COLO829 (cell line): ENCODE data around the gene KIF6.
"Not testable (repeated sequence)": the region's sequence is repeated elsewhere in the genome, so short reads cannot be mapped to it uniquely, and the experiment has no call there.

Experiments
- DNase-seq: peaks from one replicate; pipeline ENCODE4 v3.0.0; 2012; ENCODE audit warnings: low spot score

Gene KIF6

GRCh38 chr6:39707962-39708683 is 17.1 kb downstream of the KIF6 start:
- DNase-seq: no peak

DNA sequence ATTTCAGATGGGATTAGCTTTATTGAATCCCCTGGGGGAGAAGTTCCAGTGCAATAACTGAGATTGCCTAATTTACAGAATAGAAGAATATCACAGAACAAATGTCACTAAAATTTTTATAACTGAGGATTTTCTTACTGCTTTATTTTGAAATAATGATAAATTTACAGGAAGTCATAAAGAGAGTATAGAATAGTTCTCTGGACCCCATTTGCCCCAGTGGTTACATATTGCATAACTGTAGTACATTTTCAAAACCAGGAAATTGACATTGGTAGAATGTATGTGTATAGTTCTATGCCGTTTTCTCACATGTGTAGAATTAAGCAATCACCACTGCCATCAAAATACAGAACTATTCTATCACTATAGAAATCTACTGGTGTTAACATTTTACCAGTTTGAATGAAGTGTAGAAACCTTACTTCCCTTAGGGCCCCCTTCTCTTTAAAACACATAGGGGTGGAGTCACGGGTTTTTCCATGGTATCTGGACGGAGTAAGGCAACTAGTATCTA is 18.3 kb downstream of the KIF6 start:
- DNase-seq: no peak

DNA sequence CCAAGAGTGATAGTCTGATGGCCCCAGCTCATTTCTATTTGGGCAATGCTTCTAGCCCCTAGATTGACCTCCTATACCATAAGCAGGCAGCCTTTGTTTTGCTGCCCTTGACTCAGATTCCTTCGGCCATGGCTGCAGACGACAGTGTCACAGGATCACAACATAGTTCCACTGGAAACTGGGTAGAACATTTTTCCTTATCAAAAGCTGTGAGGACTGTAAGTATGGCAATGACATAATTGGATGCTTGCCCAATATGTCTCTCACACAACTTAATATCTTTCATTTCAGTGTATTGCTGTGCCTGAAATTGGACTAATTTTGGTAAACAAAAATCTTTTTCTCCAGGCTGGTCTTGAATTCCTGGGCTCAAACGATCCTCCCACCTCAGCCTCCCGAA is 22.9 kb downstream of the KIF6 start:
- DNase-seq: no peak

- no peak for DNase-seq
Measured at GRCh38 chr6:39700362-39700761, 24.8 kb downstream of the KIF6 start.

GRCh38 chr6:39698789-39699188 is 26.4 kb downstream of the KIF6 start:
- DNase-seq: no peak

DNA sequence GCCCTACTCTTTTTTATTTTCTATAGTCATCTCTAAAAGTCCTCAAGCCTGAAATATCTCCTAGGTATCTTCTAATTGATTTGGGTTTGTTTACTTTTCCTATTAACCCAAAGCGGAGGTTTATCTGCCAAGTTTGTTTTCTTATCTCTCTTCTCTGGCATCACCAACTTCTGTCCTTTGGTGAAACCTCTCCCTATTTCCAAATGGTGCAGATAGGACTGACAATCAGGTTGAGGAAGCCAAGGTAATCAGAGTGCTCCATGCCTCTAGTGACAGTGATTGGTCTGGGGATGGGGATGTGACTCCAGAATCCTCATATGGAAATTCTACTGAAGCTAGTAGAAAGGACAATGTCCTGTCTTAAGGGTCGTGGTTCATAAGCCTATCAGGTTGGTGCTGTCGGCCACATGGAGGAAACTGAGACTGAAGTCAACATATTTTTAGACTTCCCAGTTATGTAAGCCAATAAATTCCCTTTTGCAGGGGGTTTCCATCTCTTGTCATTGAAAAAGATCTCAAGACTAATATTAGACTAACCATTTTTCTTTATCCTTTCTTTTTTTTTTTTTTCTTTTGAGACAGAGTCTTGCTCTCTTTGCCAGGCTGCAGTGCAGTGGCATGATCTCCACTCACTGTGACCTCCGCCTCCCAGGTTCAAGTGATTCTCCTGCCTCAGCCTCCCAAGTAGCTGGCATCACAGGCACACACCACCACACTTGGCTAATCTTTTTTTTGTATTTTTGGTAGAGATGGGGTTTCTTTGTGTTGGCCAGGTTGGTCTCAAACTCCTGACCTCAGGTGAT is 28.0 kb downstream of the KIF6 start:
- DNase-seq: no peak

DNA sequence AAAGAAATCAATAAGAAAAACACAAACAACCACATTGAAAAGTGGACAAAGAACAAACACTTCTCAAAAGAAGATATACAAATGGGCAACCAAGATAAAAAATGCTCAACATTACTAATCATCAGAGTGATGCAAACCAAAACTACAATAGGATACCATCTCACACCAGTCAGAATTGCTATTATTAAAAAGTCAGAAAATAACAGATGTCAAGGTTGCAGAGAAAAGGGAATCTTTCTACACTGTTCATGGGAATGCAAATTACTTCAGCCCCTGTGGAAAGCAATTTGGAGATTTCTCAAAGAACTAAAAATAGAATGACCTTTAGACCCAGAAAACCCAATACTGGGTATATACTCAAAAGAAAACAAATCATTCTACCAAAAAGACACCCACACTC is 29.8 kb downstream of the KIF6 start:
- no peak for DNase-seq

DNA sequence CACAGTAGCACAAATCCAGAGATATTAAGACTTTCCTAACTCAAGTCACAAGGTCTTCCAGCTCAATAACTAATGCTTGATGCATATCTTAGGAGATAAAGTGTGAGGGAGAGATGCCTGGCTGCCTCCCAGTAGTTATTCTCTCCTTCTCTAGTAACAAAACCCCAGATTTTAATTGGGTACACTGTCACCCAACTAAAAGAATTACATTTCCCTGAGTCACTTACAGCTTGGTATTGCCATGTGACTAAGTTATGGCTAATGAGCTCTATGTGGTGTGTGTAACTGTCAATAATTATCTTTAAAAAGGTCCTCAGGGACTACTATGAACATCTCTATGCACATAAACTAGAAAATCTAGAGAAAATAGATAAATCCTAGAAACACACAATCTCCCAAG is 32.0 kb downstream of the KIF6 start:
- DNase-seq: no peak

DNA sequence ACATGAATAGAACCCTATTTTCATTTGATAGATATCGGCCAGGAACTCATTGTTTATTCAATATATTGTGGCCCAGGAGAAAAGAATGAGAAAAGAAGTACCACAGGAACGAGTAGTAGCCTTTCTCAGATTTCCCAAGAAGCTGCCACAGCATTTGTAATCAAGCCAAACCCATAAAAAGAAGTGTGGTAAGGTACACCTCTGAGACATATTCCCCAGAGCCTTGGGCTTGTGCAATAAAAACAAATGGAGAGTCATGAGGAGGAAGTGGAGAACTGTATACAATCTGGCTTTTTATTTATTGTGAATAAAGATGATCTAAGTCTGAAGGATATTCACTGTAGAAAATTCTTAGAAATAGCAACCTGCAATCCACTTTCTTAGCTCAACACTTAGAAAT is 36.7 kb downstream of the KIF6 start:
- peak; percentile 57 for DNase-seq

DNA sequence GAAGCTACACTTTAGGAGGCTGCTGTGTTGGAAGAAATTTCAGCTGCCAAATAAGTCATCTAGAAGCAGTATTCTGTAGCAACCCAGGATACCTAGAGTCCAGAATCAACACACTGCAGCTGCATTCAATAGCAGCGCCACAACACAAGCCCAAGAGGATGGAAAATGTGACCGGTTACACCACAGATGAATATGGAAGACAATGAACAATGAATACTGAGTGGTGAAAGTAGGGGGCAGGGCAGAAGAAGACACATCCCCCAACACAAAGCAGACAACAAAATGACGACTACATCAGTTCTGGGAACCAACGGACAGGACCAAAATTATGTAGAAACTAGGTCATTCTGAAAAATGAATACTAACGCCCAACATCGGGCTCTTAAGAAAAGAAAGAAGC is 38.2 kb downstream of the KIF6 start:
- DNase-seq: peak; percentile 46

GRCh38 chr6:39685938-39686337 is 39.3 kb downstream of the KIF6 start:
- DNase-seq: no peak

DNA sequence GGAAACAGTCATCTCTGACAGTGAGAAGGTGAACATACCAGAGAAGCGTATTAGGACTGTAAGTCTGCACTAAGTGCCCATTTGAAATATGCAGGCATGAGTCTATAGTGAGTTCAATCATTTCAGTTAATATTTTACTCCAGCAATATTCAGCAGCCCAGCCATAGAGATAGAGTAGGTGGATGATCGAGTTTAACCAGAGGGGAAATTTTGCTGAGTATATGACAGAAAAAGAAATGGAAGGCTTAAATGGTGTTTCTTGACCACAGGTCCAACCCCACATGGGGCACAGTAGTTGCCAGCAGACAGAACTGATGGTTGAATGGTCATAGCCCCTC is 39.8 kb downstream of the KIF6 start:
- DNase-seq: no peak

DNA sequence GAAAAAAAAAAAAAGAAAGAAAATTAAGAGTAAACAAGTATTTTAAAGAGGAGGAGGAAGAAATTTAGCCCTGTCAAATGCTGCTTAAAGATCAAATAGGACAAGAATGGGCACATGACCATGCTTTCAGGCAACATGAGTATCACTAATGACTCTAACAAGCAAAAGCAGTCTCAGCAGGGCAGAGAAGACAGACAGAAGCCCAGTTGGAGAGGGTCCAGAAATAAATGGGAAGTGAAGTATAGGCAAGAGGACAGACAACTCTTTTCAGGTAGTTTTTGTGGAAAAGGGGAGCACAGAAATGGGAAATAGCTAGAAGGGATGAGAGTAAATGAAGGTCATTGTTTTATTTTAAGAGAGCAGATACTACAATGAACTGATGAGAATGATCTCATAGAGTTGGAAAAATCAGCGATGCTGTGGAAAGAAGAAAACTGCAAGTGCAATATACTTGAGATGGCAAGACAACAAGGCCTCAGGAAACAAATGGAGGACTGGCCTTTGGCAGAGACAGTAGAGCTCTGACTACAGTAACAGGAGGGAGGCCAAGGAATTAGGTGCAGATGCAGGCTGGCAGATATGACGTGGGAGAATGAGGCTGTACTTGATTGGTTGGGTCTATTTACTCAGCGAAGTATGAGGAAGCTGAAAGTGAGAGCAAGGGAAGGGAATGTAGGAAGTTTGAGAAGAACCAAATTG is 40.3 kb downstream of the KIF6 start:
- peak; percentile 40 for DNase-seq

- no peak for DNase-seq
Measured at GRCh38 chr6:39681674-39682121, 43.5 kb downstream of the KIF6 start.

DNA sequence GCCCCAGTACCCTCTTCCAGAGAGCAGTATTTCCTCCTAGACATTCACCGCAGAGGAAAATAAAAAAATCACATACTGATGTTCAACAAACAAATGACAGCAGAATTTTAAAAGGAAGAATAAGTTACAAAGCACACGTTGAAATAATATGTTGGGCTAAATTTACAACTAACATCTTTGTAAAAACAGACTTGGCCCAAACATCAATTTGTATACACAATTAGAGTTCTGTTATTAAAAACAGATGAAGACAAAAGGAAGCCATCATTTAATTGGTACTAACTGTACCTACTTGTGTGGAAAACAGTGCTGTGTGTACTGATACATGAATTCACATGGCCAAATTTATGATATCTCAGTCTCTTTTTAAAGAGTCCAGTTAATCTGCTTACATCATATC is 46.3 kb downstream of the KIF6 start:
- DNase-seq: no peak

- not testable (repeated sequence) for DNase-seq
Measured at GRCh38 chr6:39677318-39677717, 47.9 kb downstream of the KIF6 start.

DNA sequence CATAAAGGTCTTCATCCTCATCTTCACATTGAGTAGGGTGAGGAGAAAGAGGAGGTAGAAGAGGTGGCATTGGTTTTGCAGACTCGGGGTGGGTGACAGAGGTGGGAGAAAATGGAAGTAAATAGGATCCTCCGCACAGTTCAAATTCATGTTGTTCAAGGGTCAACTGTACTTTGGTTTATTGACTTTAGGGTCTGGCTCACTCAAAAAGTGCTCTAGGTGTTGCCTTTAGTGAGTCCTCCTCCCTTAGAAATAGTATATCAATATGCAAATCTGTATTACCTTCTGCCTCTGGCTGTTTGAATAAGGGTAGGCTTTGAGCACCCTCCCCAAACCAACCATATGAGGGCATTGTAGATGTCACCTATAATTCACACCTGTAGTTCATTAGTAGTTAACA is 54.7 kb downstream of the KIF6 start:
- DNase-seq: no peak

- no peak for DNase-seq
Measured at GRCh38 chr6:39669973-39670342, 55.2 kb downstream of the KIF6 start.

DNA sequence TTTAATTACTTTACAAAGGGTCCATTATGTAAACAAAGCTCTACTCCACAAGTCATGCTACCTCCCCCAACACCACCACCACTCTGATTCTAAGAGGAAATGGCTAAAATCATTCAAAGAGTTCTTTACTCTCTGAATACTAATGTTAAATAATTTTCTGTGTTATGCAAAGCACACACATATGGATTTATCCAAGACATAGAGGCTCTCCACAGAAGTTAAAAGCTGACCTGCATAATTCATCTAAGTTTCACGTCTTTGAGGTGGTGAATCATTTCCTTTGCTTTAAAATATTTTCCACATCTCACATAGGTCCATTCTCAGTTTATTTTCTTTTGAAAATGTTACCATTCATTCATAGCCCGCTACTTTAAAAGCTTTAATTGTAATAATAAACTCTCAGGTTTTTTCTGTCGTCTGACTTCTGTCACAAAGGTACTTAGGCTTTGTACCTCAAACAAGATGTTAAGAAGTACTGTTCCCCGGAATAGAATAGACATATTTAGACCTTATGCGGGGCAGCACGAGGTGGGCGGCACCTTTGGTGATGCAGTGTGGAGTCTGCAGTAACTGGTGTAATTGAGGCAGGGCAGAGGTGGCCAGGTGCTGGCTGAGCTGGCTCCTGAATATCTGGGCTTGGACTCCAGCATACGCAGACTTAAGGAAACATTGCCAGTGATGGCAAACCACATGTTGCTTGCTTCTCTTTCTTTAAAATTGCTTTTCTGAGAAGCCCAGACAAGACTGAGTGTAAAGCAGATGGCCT is 55.8 kb downstream of the KIF6 start:
- DNase-seq: peak; percentile 72

GRCh38 chr6:39666706-39667489 is 58.3 kb downstream of the KIF6 start:
- DNase-seq: no peak

DNA sequence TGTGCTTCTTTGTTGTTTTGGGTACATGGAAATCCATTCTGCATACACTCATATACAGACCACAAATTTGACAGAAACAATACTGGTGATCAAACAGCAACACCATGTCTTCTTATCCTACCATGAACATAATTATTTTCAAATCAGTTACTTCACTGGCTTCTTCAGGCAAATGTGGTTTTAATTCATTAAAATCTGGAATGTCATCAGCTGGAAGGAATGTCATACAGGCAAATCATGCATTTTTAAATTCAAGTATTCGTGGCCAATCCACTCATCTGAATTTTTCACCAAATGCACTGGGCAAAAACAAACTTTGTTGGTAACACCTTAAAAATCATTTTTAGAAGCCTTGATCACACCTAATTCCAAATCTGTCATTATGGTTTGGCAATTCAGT is 59.3 kb downstream of the KIF6 start:
- no peak for DNase-seq
